HG03378 (cell line): ENCODE data around the gene RASL12.
"Not testable (repeated sequence)": the region's sequence is repeated elsewhere in the genome, so short reads cannot be mapped to it uniquely, and the experiment has no call there.

Experiments used
- ATAC-seq: cut with Tn5 transposase; IDR thresholded peaks from one replicate; pipeline ENCODE4 v1.9.1; 2021; ENCODE audit warnings: mild to moderate bottlenecking, moderate library complexity; ENCODE audit not compliant: unreplicated experiment

Gene RASL12

GRCh38 chr15:65067645-65068402 is at the start of gene RASL12:
RASL12 (minus strand) TSS chr15:65067991; CDS start chr15:65067835, 156 bp downstream.
- no peak for ATAC-seq

- no peak for ATAC-seq
Measured at GRCh38 chr15:65115542-65115941, 47.8 kb upstream of the RASL12 start.

- ATAC-seq, result no peak
Measured at GRCh38 chr15:65115086-65115485, 47.3 kb upstream of the RASL12 start, which contains the start of gene UBAP1L. UBAP1L (minus strand) TSS chr15:65115200; CDS start chr15:65106215, 8,985 bp downstream.

- no peak for ATAC-seq
Measured at GRCh38 chr15:65110676-65111292, 43.0 kb upstream of the RASL12 start.

- ATAC-seq, result no peak
Measured at GRCh38 chr15:65106011-65106590, 38.3 kb upstream of the RASL12 start.

GRCh38 chr15:65105038-65105437 is 37.2 kb upstream of the RASL12 start:
- no peak for ATAC-seq

- ATAC-seq, result no peak
Measured at GRCh38 chr15:65102912-65103311, 35.1 kb upstream of the RASL12 start.

GRCh38 chr15:65101891-65102708 is 34.3 kb upstream of the RASL12 start:
- no peak for ATAC-seq

GRCh38 chr15:65101411-65101890 is 33.7 kb upstream of the RASL12 start:
- no peak for ATAC-seq

GRCh38 chr15:65100442-65100841 is 32.7 kb upstream of the RASL12 start:
- no peak for ATAC-seq

GRCh38 chr15:65099801-65100200 is 32.0 kb upstream of the RASL12 start:
- ATAC-seq, result not testable (repeated sequence)

- no peak for ATAC-seq
Measured at GRCh38 chr15:65099336-65099735, 31.5 kb upstream of the RASL12 start.

- ATAC-seq, result no peak
Measured at GRCh38 chr15:65097651-65098263, 30.0 kb upstream of the RASL12 start.

GRCh38 chr15:65096481-65097385 is 28.9 kb upstream of the RASL12 start:
- ATAC-seq, result no peak

- no peak for ATAC-seq
Measured at GRCh38 chr15:65095747-65096104, 27.9 kb upstream of the RASL12 start.

- ATAC-seq, result no peak
Measured at GRCh38 chr15:65095011-65095746, 27.4 kb upstream of the RASL12 start.

GRCh38 chr15:65094294-65094995 is 26.7 kb upstream of the RASL12 start:
- no peak for ATAC-seq

GRCh38 chr15:65093793-65094170 is 26.0 kb upstream of the RASL12 start:
- ATAC-seq, result not testable (repeated sequence)
